GM12878 (cell line): ENCODE results near the gene CCDC106. TPM values are rescaled to one million over a fixed set of nuclear protein-coding genes. Genes with fewer than 3 reads are reported as not detected.
A peak's percentile ranks its signal among the peaks of the same experiment; 100 is the strongest.

Source experiments
- ATAC-seq: fragments of 200-7000 bp; cut with Tn5 transposase; 3 replicates; pipeline ENCODE4 v1.9.1; 2020; ENCODE audit warnings: mild to moderate bottlenecking, moderate library complexity
- BruUV-seq: library from RNA; stranded (reverse); fragments of 400-500 nt; replicated peaks from 2 replicates; lab custom pipeline; 2021; lab: Mats Ljungman, UMichigan
- CTCF ChIA-PET: fragments of 300-600 bp; sonication (Branson Sonifier 250); formaldehyde crosslinking; extraction: SDS; loops from one replicate; lab custom pipeline; 2021; ENCODE audit warnings: inconsistent platforms; lab: Yijun Ruan, JAX
- POLR2A ChIA-PET: fragments of 350-600 bp; formaldehyde crosslinking; extraction: SDS; loops from one replicate; lab custom pipeline; 2021; ENCODE audit warnings: inconsistent platforms; lab: Charles Lee
- RAD21 ChIA-PET: fragments of 300-600 bp; sonication (Branson Sonifier 250); formaldehyde crosslinking; loops from one replicate; lab custom pipeline; 2023; ENCODE audit warnings: antibody characterized with exemption; ENCODE audit not compliant: unreplicated experiment; lab: Charles Lee
- SMC1A ChIA-PET: fragments of 300-600 bp; sonication (Branson Sonifier 250); formaldehyde crosslinking; loops from one replicate; lab custom pipeline; 2023; ENCODE audit not compliant: unreplicated experiment, uncharacterized antibody; lab: Charles Lee
- DNase-seq: peaks from one replicate; pipeline ENCODE4 v3.0.0-alpha.2; 2011; ENCODE audit warnings: low read depth, low spot score
- FAIRE-seq: peaks from 3 replicates; lab custom pipeline; 2011; peaks lifted over from hg19 to GRCh38; lab: Jason Lieb, UNC
- H2AFZ ChIP-seq: 2 replicates; pipeline ENCODE4 v1.6.0; 2011; ENCODE audit warnings: low read depth, low read length, control low read depth; ENCODE audit not compliant: control insufficient read depth
- H3K27ac ChIP-seq: 2 replicates; pipeline ENCODE4 v1.5.1; 2011; ENCODE audit warnings: control low read depth; ENCODE audit not compliant: control insufficient read depth, insufficient read depth
- H3K27me3 ChIP-seq, 2 experiments: replicated peaks in 1 of 2; 2 replicates each; pipeline versions ENCODE4 v1.6.0 to v1.6.1; 2011; ENCODE audit warnings: low read length in 1 of 2; ENCODE audit not compliant: control insufficient read depth in 2 of 2, insufficient read depth in 2 of 2
- H3K36me3 ChIP-seq, 2 experiments: 2 replicates each; pipeline ENCODE4 v1.5.1; 2011; ENCODE audit warnings: low read length in 1 of 2; ENCODE audit not compliant: control insufficient read depth in 2 of 2, insufficient read depth in 2 of 2
- H3K4me1 ChIP-seq: 2 replicates; pipeline ENCODE4 v1.6.1; 2011; ENCODE audit warnings: mild to moderate bottlenecking, low read length, moderate library complexity, mixed read lengths; ENCODE audit not compliant: control insufficient read depth, insufficient read depth
- H3K4me2 ChIP-seq: 2 replicates; pipeline ENCODE4 v1.6.0; 2011; ENCODE audit warnings: control low read depth; ENCODE audit not compliant: control insufficient read depth, insufficient read depth
- H3K4me3 ChIP-seq: fragments of 200-600 bp; sonication (generic); 2 replicates; pipeline ENCODE4 v1.5.1; 2016
- H3K79me2 ChIP-seq: 2 replicates; pipeline ENCODE4 v1.6.0; 2011; ENCODE audit warnings: low read length; ENCODE audit not compliant: control insufficient read depth, insufficient read depth
- H3K9ac ChIP-seq: 2 replicates; pipeline ENCODE4 v1.8.0; 2011; ENCODE audit warnings: low read length, control low read depth, mixed read lengths; ENCODE audit not compliant: control insufficient read depth, insufficient read depth
- H3K9me3 ChIP-seq: replicated peaks from 3 replicates; pipeline ENCODE4 v1.5.1; 2011; ENCODE audit warnings: mild to moderate bottlenecking, low read length; ENCODE audit not compliant: control insufficient read depth, insufficient read depth
- H4K20me1 ChIP-seq: 2 replicates; pipeline ENCODE4 v1.6.0; 2011; ENCODE audit not compliant: control insufficient read depth, insufficient read depth
- HCFC1 ChIP-seq: fragments of 150-350 bp; IDR thresholded peaks from 2 replicates; pipeline ENCODE4 v1.6.1; 2014; ENCODE audit warnings: low read length
- MAX ChIP-seq: IDR thresholded peaks from 2 replicates; pipeline ENCODE4 v1.6.1; 2012; ENCODE audit warnings: low read depth, low read length, improper control_type of control experiment
- NFYB ChIP-seq: IDR thresholded peaks from 2 replicates; pipeline ENCODE4 v1.6.1; 2011; ENCODE audit warnings: low read depth, mild to moderate bottlenecking, low read length, improper control_type of control experiment, moderate library complexity; ENCODE audit not compliant: insufficient read depth
- NR2C2 ChIP-seq: IDR thresholded peaks from 2 replicates; pipeline ENCODE4 v1.6.1; 2011; ENCODE audit warnings: borderline replicate concordance, low read depth; ENCODE audit not compliant: control insufficient read depth, insufficient read length
- PKNOX1 ChIP-seq: fragments of 450-650 bp; IDR thresholded peaks from 2 replicates; pipeline ENCODE4 v1.6.1; 2016; ENCODE audit warnings: mild to moderate bottlenecking
- RFX5 ChIP-seq: IDR thresholded peaks from 2 replicates; pipeline ENCODE4 v1.6.1; 2011; ENCODE audit warnings: low read depth, low read length, improper control_type of control experiment
- TAF1 ChIP-seq: IDR thresholded peaks from 2 replicates; pipeline ENCODE4 v1.6.1; 2011; ENCODE audit warnings: mild to moderate bottlenecking, low read depth, low read length, borderline replicate concordance
- ZZZ3 ChIP-seq: IDR thresholded peaks from 2 replicates; pipeline ENCODE4 v1.6.1; 2011; ENCODE audit warnings: low read depth; ENCODE audit not compliant: control insufficient read depth, insufficient read length
- WGBS: methylation state at CpG from one replicate; pipeline ENCODE4 v1.1.6; 2016; ENCODE audit warnings: low lambda C conversion rate; ENCODE audit not compliant: insufficient replicate concordance, insufficient coverage; ENCODE audit errors: missing lambda C conversion rate; 5-methylcytosine and 5-hydroxymethylcytosine counted together
- in situ Hi-C: fragments of 300-500 bp; cut with MboI; formaldehyde crosslinking; loops from 9 replicates; pipeline ENCODE4 v1.14.3; 2018; ENCODE audit warnings: mixed read lengths
- intact Hi-C: fragments of 100-400 bp; cut with micrococcal nuclease; formaldehyde crosslinking; loops from one replicate; pipeline ENCODE4 v1.14.2; 2022; ENCODE audit not compliant: unreplicated experiment
- polyA plus RNA-seq, 11 experiments: library from polyadenylated mRNA; depleted of rRNA in 4 of 11; unstranded in 6 of 11; stranded (reverse) in 5 of 11; fragments of >200 nt; fragmentation: Nextera tagmentation in 4 of 11; fragmentation: Illumina TruSeq in 1 of 11; extraction: Ambion mirVana in 4 of 11; extraction: Trizol in 1 of 11; gene quantifications; 1 replicate in 1 of 11; 2 replicates in 10 of 11; pipeline versions ENCODE4 v1.2.1 to v1.2.3, GENCODE V29; 2011 to 2016; ENCODE audit warnings: inconsistent platforms in 2 of 11, missing spikeins in 2 of 11, low read depth in 1 of 11
- total RNA-seq, 4 experiments: library from RNA; depleted of rRNA in 3 of 4; stranded (reverse); fragments of >200 nt in 3 of 4; fragmentation: Illumina TruSeq in 1 of 4; extraction: Trizol in 1 of 4; gene quantifications; 2 replicates each; pipeline versions ENCODE4 v1.2.1 to v1.2.3, GENCODE V29; 2013 to 2021

The CCDC106 gene
- total and polyA plus RNA-seq, 10 of the 15 experiments (the other 5 are each of a cell fraction or from before 2014, with no cell fraction given): 0.04 to 35.9 (median 19.8) TPM

- TF ChIP-seq HCFC1: peak; percentile 24; the same call in 1 of the 2 replicates
- TF ChIP-seq TAF1: peak; percentile 95
Measured at GRCh38 chr19:55624109-55625003, 23.7 kb upstream of the CCDC106 start, which contains the start of gene ZNF784 (continued).

- H3K9me3 ChIP-seq: no peaks in the 10 kb centered on the region; the same call in 2 of the 3 replicates
- peak; percentile 63 for TF ChIP-seq PKNOX1
- no peak for TF ChIP-seq NFYB
- TF ChIP-seq RFX5: no peak
- TF ChIP-seq ZZZ3: no peak
- no peak for TF ChIP-seq NR2C2
- no peak for TF ChIP-seq MAX
- TF ChIP-seq, all 136 proteins: peak for 1
- ATAC-seq (no peak), FAIRE-seq (no peak), DNase-seq (no peak)
- Histone ChIP-seq H2AFZ (peak overlapping the region; percentile 84), H3K27ac (no peak overlapping the region), H3K4me3 (peak overlapping the region; percentile 72; the same call in 1 of the 2 replicates), H4K20me1 (no peaks in the 10 kb centered on the region), H3K4me2 (peak overlapping the region; percentile 94), H3K4me1 (peaks cover 9% of the 10 kb centered on the region; the same call in 1 of the 2 replicates), H3K36me3 (no peaks in the 10 kb centered on the region), H3K79me2 (no peaks in the 10 kb centered on the region), H3K9ac (no peak overlapping the region), H3K27me3 (no peaks in the 10 kb centered on the region)
- ChIA-PET POLR2A (interaction anchor here (0.6 to 2.8 kb wide), 13 partner anchors 8 to 724 kb away, joined by 3 to 21 read pairs (median 4); partner anchors contain the start of genes FIZ1, KMT5C, U2AF2 and UBE2S), RAD21 (interaction anchor here (0.7 to 2.9 kb wide), 8 partner anchors 9 to 286 kb away, joined by 3 to 29 read pairs (median 6); partner anchors contain the start of genes FIZ1, KMT5C, ZNF524 and ZNF865), CTCF (interaction anchor here (0.6 to 7.9 kb wide), 11 partner anchors 9 to 1053 kb away, joined by 3 to 76 read pairs (median 7); partner anchors contain the start of genes FIZ1, U2AF2 and ZNF865), SMC1A (interaction anchor here (1.0 to 2.0 kb wide), 3 partner anchors 19 to 158 kb away, joined by 3 to 8 read pairs (median 5); partner anchors contain the start of genes U2AF2 and ZNF865)
- BruUV-seq: no TSS peak
- in situ Hi-C loops: loop anchor here (5.0 kb wide), 1 partner anchor 483 kb away; no protein-coding TSS in a partner anchor
- intact Hi-C loops: no loop called here
- WGBS: 12% methylated on average over 11 of the region's 11 CpGs
Measured at GRCh38 chr19:55625004-55625326, 23.0 kb upstream of the CCDC106 start.
